Measurements from ENCODE around the gene DDX5.
"Not testable (repeated sequence)": the region's sequence is repeated elsewhere in the genome, so short reads cannot be mapped to it uniquely, and the experiment has no call there.

Gene DDX5

DNA sequence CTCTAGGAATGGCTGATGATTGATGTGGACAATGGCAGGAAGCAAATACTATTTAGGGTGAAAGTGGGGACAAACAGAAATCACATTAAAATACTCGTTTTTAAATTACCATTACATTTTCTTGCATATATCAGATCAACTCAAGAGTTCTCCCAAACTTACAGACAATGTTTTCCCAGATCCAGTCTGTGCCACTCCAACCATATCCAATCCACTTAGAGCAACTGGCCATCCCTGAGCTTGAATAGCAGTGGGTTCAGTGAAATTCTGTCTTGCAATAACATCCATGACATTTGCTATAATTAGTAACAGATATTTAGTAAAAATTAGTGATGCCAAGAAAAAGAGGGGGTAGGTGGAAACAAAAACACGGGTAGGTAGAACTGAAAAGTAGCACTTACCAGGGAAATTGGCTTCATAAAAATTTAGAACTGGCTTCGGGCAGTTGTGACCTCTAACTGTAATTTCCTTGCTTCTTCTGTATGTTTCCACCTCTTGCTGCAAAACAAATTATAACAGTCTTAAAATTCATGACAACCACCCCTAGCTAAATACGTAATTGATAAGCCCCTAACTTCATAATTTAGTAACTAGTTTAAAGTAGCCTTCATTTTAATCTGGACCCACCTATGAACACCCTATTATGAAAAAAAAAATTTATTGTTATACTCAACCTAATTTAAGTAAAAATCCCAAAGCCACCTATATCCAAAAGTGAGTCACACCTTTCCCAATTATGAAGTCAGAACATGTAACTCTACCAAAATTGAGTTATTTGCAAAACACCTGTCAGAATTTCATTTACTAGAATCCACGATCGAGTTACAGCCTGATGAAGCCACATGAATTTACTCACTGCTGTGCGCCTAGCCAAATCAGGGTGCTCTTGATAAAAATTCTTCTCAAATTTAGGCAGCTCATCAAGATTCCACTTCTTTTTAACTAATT is 2.0 kb downstream of the DDX5 start:
- DNase-seq = no peak
- Mint-ChIP-seq H3K27ac (peak overlapping the region; percentile 100), H3K4me3 (peak overlapping the region; percentile 98), H3K4me1 (ENCODE audit: low read depth) (peaks cover 70% of the 10 kb centered on the region), H3K36me3 (ENCODE audit: low read depth) (peaks cover 93% of the 10 kb centered on the region), H3K27me3 (no peaks in the 10 kb centered on the region), H3K9me3 (no peaks in the 10 kb centered on the region)

DNA sequence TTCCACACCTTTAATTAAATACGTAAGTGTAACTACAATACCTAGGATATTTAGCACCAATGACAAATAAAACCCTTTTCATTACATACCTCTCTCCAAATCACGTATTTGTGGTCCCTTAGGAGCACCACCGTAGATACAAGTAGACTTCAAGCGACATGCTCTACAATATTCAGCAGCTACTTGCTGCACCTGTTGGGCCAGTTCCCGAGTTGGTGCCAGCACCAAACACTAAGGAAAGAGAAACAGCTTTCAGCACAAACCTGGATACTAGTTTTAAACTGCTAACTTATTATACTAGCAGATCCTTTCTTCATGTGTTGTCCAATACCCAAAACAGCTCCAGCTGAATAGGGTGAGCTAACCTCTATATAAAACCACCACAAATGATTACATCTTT is 2.7 kb downstream of the DDX5 start:
- DNase-seq = no peak
- Mint-ChIP-seq H3K27ac (peak overlapping the region; percentile 100), H3K4me3 (peak overlapping the region; percentile 98), H3K4me1 (ENCODE audit: low read depth) (peaks cover 71% of the 10 kb centered on the region), H3K27me3 (no peaks in the 10 kb centered on the region), H3K9me3 (no peaks in the 10 kb centered on the region), H3K36me3 (ENCODE audit: low read depth) (peaks cover 95% of the 10 kb centered on the region)

DNA sequence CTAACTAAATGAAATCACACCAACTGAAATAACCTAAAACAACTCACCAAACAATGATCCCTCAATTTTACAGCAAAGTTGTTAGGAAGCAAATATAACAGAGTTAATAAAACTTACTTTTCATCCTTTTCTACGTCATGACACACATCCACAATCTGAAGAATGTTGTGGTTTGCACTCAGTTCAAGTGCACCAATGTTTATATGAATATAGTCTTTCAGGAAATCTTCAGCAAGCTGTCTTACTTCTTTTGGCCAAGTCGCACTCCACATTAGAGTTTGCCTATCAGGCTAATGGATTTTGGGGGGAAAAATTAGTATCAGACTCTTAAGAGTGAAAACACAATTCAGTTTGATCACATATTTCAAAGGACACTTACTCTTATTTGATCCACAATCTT is 3.3 kb downstream of the DDX5 start:
- peaks cover 73% of the 10 kb centered on the region for H3K4me1 Mint-ChIP-seq (ENCODE audit: low read depth)
- H3K36me3 Mint-ChIP-seq (ENCODE audit: low read depth) = peaks cover 98% of the 10 kb centered on the region
- peak overlapping the region; percentile 98 for H3K4me3 Mint-ChIP-seq
- peak overlapping the region; percentile 100 for H3K27ac Mint-ChIP-seq
- no peak for DNase-seq
- no peaks in the 10 kb centered on the region for H3K9me3 Mint-ChIP-seq
- H3K27me3 Mint-ChIP-seq = no peaks in the 10 kb centered on the region

DNA sequence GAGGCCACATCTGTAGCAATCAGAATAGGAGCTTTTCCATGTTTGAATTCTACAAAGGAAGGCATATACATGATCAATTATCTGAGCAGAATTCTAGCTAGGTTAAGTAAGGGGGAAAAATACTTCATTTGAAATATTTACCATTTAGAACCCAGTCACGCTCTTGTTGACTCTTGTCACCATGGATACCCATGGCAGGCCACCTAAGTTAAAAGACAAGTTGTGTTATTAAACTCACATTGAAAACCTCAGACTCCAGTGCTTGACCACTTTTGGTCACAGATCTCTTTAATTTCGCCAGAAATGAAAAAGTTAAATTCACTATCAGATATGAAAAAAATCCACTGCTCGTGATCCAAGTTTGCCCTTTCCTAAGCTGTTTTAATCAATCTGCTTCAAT is 4.1 kb downstream of the DDX5 start:
- Mint-ChIP-seq H3K4me1 (ENCODE audit: low read depth) (peaks cover 76% of the 10 kb centered on the region), H3K27me3 (no peaks in the 10 kb centered on the region), H3K36me3 (ENCODE audit: low read depth) (peaks cover 97% of the 10 kb centered on the region), H3K27ac (peak overlapping the region; percentile 100), H3K9me3 (no peaks in the 10 kb centered on the region), H3K4me3 (peak overlapping the region; percentile 98)
- DNase-seq = no peak

DNA sequence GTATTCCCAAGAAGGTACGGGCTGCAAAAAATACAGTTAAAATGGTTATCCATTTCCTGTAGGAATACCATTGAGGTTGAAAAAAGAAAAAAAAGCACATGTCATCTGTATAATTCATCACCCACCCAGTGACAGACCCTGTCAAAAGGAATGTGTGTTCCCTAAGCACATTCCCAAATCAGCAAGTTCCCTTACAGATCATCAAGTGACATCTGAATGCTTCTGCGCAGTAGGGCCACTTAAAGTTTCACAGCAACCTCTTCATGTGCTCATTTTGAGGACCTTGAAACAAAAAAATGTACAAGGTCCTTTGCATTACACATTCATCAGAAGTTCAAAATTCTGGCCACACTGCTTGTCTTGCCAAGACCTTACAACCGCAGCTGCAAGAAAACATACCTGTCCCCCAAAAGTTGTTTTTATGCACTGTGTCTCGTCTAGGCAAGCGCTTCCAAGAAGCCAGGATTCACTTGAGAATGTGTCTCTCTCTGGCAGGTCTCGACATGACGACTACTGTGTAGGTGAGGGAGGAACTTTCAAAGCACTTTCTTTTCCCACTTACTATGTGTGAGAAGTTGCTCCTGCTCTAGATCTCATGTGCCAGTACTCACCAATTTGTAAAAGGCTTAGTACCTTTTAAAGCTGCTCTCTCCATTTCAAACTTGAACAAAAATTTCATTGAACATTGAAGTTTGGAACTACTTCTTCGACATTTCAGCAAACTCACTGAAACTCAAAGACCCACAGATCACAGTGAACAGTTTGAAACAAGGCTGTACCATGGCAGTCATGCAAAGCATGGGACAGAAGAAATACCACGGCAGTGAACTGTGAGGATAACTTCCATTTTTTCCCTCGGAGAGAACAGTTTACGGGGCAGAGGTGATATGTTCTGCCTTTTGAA is 5.0 kb downstream of the DDX5 start:
- Mint-ChIP-seq H3K9me3 (no peaks in the 10 kb centered on the region), H3K4me1 (ENCODE audit: low read depth) (peaks cover 79% of the 10 kb centered on the region), H3K27me3 (no peaks in the 10 kb centered on the region), H3K4me3 (peak overlapping the region; percentile 98), H3K36me3 (ENCODE audit: low read depth) (peaks cover 97% of the 10 kb centered on the region), H3K27ac (peak overlapping the region; percentile 100)
- DNase-seq = no peak

DNA sequence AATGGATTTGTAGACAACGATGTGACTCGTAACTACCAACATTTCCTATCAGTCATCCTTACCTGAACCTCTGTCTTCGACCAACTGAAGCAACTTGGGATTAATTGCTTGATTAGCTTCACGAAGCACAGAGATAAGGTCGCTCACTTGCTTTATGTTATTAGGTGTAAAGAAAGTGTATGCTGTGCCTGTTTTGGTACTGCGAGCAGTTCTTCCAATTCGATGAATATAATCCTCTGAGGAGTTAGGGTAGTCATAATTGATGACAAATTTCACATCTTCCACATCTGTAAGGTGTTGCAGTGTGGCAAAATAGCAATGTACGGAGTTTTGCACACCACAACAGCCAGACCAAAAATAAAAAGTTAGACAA is 5.6 kb downstream of the DDX5 start:
- H3K36me3 Mint-ChIP-seq (ENCODE audit: low read depth) = peaks cover 97% of the 10 kb centered on the region
- DNase-seq = no peak
- H3K27ac Mint-ChIP-seq = peak overlapping the region; percentile 100

DNA sequence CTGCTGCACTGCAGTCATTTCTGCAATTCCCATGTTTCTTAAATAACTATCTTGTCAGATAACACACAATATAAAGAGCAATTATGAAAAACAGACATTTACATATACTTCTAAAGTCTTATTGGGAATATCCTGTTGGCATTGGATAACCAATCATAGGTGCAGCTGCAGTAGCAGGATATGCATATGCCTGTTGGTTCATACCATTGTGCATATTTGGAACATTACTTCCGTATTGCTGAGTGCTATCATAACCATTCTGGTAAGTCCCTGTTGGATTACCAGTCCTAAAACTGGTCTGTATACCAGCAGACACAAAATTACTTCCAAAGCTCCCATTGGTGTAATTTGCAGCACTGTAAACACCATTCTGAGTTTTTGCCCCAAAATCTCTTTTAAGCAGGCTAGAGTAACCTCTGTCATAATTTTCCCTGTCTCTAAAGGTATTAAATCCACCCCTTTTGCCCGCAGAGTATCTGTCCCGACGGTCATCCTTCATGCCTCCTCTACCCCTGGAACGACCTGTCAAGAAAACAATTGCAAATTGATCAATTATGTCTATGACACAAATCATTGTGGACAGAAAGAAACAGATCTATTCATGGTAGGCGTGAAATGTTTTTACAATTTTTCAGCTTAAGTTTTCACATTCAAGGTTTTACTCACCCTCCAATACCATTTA is 6.1 kb downstream of the DDX5 start:
- Mint-ChIP-seq H3K27me3 (no peaks in the 10 kb centered on the region), H3K9me3 (no peaks in the 10 kb centered on the region), H3K27ac (peak overlapping the region; percentile 100), H3K4me3 (peak overlapping the region; percentile 98), H3K4me1 (ENCODE audit: low read depth) (peaks cover 87% of the 10 kb centered on the region), H3K36me3 (ENCODE audit: low read depth) (peaks cover 95% of the 10 kb centered on the region)
- DNase-seq = no peak

More for the DNA sequence above, 5.6 kb downstream of the DDX5 start:
- Mint-ChIP-seq H3K4me1 (ENCODE audit: low read depth) (peaks cover 85% of the 10 kb centered on the region), H3K9me3 (no peaks in the 10 kb centered on the region), H3K4me3 (peak overlapping the region; percentile 98), H3K27me3 (no peaks in the 10 kb centered on the region)

DNA sequence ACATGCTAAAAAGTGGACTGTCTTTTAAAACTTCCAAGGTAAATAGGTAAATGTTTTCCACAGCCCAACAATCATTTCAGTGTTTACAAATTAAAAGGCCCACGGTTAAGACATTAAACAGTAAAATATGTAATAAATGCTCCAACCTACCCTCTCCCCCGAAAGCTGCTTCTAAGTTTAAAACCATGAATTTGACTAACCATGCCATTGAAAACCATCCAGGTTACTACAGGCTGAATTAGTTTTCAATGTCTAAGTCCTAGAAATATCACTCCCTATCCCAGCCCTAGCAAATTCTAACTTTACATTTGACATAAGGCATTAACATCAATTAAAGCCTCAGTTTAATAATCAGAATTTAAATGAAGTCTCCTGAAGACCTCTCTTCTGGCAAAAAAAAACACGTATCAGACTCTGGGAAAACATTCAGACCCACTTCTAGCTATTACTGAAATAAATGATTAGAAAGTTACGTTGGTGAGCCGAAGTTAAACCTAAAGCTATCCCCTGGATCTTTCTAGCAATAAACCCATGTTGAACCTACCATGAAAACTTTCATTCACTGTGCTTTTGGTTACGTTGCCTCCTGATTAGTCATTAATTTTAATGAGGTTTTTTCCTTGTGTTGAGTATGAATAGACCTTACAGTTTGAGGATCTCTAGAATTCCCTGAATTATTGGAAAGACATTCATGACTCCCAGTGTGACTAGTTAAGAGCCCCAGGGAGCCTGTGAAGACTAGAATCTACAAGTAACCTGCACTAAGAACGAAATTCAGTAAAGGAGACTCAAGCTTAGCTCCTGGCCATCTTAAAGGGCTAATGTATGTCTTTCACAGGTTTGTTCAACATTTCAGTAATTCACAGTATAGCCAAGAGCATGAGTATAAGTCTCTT is 7.5 kb downstream of the DDX5 start:
- peak overlapping the region; percentile 100 for H3K27ac Mint-ChIP-seq
- H3K4me1 Mint-ChIP-seq (ENCODE audit: low read depth) = peaks cover 86% of the 10 kb centered on the region
- DNase-seq = no peak
- H3K36me3 Mint-ChIP-seq (ENCODE audit: low read depth) = peaks cover 93% of the 10 kb centered on the region
- no peaks in the 10 kb centered on the region for H3K9me3 Mint-ChIP-seq
- H3K4me3 Mint-ChIP-seq = peak overlapping the region; percentile 99
- no peaks in the 10 kb centered on the region for H3K27me3 Mint-ChIP-seq

DNA sequence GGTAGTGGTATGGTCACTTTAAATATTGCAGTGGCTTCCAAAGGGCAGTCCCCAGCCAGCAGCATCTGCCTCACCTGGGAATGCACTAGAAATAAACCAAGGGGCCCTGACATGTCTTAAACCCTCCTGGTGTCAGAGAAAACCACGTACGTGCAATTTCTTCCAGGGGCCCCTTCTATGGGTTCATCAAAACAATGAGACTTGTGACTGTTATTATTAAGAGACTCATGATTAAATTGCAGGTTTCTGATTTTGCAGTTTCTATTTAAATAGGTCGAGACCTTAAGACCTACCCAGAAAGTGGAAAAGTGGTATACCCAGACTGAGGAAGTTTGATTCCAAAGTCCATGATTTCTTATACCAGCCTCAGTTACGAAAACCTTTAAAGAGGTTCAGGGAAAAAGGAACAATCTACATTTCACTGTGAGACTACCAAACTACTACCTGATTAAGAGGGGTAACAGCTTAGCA is 8.5 kb downstream of the DDX5 start:
- peaks cover 83% of the 10 kb centered on the region for H3K4me1 Mint-ChIP-seq (ENCODE audit: low read depth)

DNA sequence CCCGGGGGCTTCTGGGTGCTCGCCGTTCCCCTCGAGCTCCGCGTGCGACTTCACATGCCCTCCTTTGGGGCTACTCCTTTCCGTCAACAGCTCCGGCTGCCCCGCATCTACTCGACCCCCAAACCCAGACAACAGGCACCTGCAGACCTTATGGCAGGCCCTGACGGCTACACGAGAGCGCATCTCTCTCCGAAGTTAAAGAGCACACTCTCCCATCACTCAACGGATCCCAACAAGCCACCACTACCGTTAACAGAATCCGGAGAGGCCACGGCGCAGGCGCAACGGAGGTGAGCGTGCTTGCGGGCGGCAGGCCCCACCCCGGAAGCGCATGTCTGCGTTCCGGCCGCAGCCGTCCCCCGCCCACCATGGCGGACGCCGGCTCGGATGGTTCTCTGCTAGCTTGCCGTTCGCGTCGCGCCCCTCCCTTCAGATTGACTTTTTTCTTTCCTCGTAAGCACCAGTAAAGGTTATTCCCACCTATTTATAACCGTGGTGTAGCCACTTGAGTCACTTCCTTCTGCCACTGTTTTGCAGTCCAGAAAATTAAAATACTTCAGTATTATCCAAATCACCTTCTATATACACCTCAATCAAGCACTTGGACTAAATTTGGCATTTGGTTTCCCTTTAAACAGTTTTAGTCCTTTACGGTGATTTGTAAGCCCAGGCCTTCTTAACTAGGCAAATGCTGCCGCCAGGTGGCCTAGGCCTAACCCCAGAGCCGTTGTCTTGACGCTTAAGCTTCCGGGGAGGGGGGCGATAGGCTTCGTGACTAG is 9.1 kb downstream of the DDX5 start, which contains the start of gene POLG2:
Gene POLG2, minus strand, starts transcription at position 269 of the 779 bp plus-strand sequence. Its CDS starts 86 bp downstream, at position 183.
- Mint-ChIP-seq H3K27ac (peak within 1 kb of the TSS; percentile 100), H3K36me3 (ENCODE audit: low read depth) (peaks cover 89% of the 10 kb centered on the region), H3K27me3 (no peaks in the 10 kb centered on the region)

More for the DNA sequence above, 8.5 kb downstream of the DDX5 start:
- no peaks in the 10 kb centered on the region for H3K9me3 Mint-ChIP-seq
- H3K36me3 Mint-ChIP-seq (ENCODE audit: low read depth) = peaks cover 91% of the 10 kb centered on the region
- H3K27ac Mint-ChIP-seq = peak overlapping the region; percentile 100
- H3K27me3 Mint-ChIP-seq = no peaks in the 10 kb centered on the region
- peak overlapping the region; percentile 99 for H3K4me3 Mint-ChIP-seq
- peak; percentile 78 for DNase-seq

DNA sequence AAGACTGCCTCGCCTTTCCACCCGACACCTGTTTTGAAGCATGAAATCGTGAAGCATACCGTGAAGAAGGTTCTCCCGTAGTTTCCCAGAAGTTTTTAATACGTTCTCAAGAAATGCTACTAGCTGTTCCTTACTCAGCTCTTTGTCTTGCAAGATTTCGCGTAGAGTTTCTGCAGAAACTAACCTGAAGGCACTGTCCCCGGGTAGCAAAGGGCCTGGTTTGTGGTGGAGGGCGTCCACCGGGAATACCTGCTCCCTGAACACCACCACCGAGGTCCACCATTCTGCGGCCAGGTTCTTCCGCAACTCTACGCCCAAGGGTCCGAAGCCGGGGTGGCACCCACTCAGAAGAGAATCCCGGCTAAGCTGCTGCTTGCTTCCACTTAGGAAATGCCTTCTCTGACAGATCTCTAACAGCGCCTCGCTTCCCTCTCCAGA is 9.7 kb downstream of the DDX5 start:
- Mint-ChIP-seq H3K9me3 (no peaks in the 10 kb centered on the region), H3K4me1 (ENCODE audit: low read depth) (peaks cover 78% of the 10 kb centered on the region), H3K4me3 (peak overlapping the region; percentile 99), H3K36me3 (ENCODE audit: low read depth) (peaks cover 89% of the 10 kb centered on the region), H3K27ac (peak overlapping the region; percentile 100), H3K27me3 (no peaks in the 10 kb centered on the region)
- DNase-seq = no peak

More for the DNA sequence above, 9.1 kb downstream of the DDX5 start, which contains the start of gene POLG2:
- Mint-ChIP-seq H3K4me1 (ENCODE audit: low read depth) (peaks cover 81% of the 10 kb centered on the region), H3K9me3 (no peaks in the 10 kb centered on the region), H3K4me3 (peak within 1 kb of the TSS; percentile 99)
- peak; percentile 95 for DNase-seq

DNA sequence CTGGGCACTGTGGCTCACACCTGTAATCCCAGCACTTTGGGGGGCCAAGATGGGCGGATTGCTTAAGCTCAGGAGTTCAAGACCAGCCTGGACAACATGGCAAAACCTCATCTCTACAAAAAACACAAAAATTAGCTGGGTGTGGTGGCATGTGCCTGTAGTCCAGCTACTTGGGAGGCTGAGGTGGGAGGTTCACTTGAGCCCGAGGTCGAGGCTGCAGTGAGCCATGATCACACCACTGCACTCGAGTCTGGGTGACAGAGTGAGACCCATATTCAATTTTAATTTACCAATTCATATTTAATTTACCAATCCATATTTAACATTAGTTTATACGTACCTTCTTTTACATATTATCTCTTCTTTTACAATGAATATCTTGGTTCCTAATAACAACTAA is 10.8 kb downstream of the DDX5 start:
- Mint-ChIP-seq H3K4me1 (ENCODE audit: low read depth) (peaks cover 69% of the 10 kb centered on the region), H3K27ac (peak overlapping the region; percentile 26), H3K36me3 (ENCODE audit: low read depth) (peaks cover 89% of the 10 kb centered on the region), H3K4me3 (peak overlapping the region; percentile 99)
- not testable (repeated sequence) for H3K27me3 Mint-ChIP-seq, DNase-seq, H3K9me3 Mint-ChIP-seq
